ENCODE data around the gene PATJ. TPM values are rescaled to one million over a fixed set of nuclear protein-coding genes. Genes with fewer than 3 reads are reported as not detected.

The PATJ gene
- total and polyA plus RNA-seq, 2 of the 13 experiments (the other 11 are each of a cell fraction or from before 2014, with no cell fraction given), result 6.2 to 16.8 TPM

DNA sequence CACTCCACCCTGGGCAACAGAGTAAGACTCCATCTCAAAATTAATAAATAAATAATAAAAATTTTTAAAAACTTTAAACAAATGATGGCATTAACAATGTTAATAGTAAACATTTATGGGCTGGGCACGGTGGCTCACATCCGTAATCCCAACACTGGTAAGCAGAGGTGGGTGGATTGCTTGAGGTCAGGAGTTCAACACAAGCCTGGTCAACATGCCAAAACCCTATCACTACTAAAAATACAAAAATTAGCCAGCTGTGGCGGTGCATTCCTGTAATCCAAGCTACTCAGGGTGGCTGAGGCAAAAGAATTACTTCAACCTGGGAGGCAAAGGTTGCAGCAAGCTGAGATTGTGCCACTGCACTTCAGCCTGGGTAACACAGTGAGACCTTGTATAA lies 443.4 kb downstream of the PATJ start (continued):
- TF ChIP-seq, protein P1, sequence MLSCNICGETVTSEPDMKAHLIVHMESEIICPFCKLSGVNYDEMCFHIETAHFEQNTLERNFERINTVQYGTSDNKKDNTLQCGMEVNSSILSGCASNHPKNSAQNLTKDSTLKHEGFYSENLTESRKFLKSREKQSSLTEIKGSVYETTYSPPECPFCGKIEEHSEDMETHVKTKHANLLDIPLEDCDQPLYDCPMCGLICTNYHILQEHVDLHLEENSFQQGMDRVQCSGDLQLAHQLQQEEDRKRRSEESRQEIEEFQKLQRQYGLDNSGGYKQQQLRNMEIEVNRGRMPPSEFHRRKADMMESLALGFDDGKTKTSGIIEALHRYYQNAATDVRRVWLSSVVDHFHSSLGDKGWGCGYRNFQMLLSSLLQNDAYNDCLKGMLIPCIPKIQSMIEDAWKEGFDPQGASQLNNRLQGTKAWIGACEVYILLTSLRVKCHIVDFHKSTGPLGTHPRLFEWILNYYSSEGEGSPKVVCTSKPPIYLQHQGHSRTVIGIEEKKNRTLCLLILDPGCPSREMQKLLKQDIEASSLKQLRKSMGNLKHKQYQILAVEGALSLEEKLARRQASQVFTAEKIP (CRISPR knock-in tag; IDR thresholded peaks at IDR 0.05; ENCODE audit: borderline replicate concordance), result no peak
- no peak for TF ChIP-seq NFKB2 (CRISPR knock-in tag; IDR thresholded peaks at IDR 0.05; ENCODE audit: borderline replicate concordance)
- no peak for TF ChIP-seq ZNF557 (CRISPR knock-in tag; IDR thresholded peaks at IDR 0.05)

DNA sequence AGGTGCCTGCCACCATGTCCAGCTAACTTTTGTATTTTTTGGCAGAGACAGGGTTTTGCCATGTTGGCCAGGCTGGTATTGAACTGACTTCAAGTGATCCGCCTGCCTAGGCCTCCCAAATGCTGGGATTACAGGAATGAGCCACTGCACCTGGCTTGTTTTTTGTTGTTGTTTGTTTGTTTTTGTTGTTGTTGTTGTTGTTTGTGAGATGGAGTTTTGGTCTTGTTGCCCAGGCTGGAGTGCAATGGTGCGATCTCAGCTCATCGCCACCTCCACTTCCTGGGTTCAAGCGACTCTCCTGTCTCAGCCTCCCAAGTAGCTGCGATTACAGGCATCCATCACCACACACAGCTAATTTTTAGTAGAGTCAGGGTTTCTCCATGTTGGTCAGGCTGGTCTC lies 445.3 kb downstream of the PATJ start:
- Histone ChIP-seq H3K36me3 (replicated peaks in 1 of 2; ENCODE audit: control insufficient read depth in 1 of 2, insufficient read depth in 2 of 2, low read length in 2 of 2) (no peaks in the 10 kb centered on the region), H3K4me1 (ENCODE audit: insufficient read depth, low read length) (0 out of 2 replicates have a peak, but pooled peaks cover 7% of the 10 kb centered on the region), H3K9ac (ENCODE audit: insufficient read depth, low read depth, low read length) (no peak overlapping the region), H3K9me3 (ENCODE audit: low read length) (no peaks in the 10 kb centered on the region), H4K20me1 (ENCODE audit: insufficient read depth, low read length) (no peaks in the 10 kb centered on the region), H3K4me3 (replicated peaks in 1 of 3; ENCODE audit: insufficient read depth in 1 of 3, low read depth in 2 of 3, low read length in 3 of 3) (no peak overlapping the region), H3K79me2 (ENCODE audit: insufficient read depth, low read length) (no peaks in the 10 kb centered on the region), H2AFZ (ENCODE audit: low read length) (no peak overlapping the region), H3K27me3 (ENCODE audit: control insufficient read depth in 1 of 2, insufficient read depth in 2 of 2, low read length in 2 of 2) (no peaks in the 10 kb centered on the region), H3K27ac (ENCODE audit: extremely low read length, insufficient read depth, low read length) (no peak overlapping the region), H3K4me2 (ENCODE audit: low read depth, low read length) (no peak overlapping the region)
- ChIA-PET CTCF (ENCODE audit: low intra/inter-chr PET ratio, low total read pairs) (no interaction called here), POLR2A (no interaction called here)
- TF ChIP-seq TRIM24 (CRISPR knock-in tag; IDR thresholded peaks at IDR 0.05) (no peak), ZNF136 (CRISPR knock-in tag; IDR thresholded peaks at IDR 0.05; ENCODE audit: low read depth) (no peak), ZNF33B (CRISPR knock-in tag; IDR thresholded peaks at IDR 0.05) (no peak), FOXP1 (IDR thresholded peaks at IDR 0.05) (0 out of 2 replicates have a peak, but pooled peaks have one; percentile 46), FOXP1 (CRISPR knock-in tag; IDR thresholded peaks at IDR 0.05) (no peak), ZNF282 (IDR thresholded peaks at IDR 0.05; ENCODE audit: partially characterized antibody) (no peak), CBX5 (CRISPR knock-in tag; IDR thresholded peaks at IDR 0.05; ENCODE audit: borderline replicate concordance) (no peak)
- TF ChIP-seq, protein P2, sequence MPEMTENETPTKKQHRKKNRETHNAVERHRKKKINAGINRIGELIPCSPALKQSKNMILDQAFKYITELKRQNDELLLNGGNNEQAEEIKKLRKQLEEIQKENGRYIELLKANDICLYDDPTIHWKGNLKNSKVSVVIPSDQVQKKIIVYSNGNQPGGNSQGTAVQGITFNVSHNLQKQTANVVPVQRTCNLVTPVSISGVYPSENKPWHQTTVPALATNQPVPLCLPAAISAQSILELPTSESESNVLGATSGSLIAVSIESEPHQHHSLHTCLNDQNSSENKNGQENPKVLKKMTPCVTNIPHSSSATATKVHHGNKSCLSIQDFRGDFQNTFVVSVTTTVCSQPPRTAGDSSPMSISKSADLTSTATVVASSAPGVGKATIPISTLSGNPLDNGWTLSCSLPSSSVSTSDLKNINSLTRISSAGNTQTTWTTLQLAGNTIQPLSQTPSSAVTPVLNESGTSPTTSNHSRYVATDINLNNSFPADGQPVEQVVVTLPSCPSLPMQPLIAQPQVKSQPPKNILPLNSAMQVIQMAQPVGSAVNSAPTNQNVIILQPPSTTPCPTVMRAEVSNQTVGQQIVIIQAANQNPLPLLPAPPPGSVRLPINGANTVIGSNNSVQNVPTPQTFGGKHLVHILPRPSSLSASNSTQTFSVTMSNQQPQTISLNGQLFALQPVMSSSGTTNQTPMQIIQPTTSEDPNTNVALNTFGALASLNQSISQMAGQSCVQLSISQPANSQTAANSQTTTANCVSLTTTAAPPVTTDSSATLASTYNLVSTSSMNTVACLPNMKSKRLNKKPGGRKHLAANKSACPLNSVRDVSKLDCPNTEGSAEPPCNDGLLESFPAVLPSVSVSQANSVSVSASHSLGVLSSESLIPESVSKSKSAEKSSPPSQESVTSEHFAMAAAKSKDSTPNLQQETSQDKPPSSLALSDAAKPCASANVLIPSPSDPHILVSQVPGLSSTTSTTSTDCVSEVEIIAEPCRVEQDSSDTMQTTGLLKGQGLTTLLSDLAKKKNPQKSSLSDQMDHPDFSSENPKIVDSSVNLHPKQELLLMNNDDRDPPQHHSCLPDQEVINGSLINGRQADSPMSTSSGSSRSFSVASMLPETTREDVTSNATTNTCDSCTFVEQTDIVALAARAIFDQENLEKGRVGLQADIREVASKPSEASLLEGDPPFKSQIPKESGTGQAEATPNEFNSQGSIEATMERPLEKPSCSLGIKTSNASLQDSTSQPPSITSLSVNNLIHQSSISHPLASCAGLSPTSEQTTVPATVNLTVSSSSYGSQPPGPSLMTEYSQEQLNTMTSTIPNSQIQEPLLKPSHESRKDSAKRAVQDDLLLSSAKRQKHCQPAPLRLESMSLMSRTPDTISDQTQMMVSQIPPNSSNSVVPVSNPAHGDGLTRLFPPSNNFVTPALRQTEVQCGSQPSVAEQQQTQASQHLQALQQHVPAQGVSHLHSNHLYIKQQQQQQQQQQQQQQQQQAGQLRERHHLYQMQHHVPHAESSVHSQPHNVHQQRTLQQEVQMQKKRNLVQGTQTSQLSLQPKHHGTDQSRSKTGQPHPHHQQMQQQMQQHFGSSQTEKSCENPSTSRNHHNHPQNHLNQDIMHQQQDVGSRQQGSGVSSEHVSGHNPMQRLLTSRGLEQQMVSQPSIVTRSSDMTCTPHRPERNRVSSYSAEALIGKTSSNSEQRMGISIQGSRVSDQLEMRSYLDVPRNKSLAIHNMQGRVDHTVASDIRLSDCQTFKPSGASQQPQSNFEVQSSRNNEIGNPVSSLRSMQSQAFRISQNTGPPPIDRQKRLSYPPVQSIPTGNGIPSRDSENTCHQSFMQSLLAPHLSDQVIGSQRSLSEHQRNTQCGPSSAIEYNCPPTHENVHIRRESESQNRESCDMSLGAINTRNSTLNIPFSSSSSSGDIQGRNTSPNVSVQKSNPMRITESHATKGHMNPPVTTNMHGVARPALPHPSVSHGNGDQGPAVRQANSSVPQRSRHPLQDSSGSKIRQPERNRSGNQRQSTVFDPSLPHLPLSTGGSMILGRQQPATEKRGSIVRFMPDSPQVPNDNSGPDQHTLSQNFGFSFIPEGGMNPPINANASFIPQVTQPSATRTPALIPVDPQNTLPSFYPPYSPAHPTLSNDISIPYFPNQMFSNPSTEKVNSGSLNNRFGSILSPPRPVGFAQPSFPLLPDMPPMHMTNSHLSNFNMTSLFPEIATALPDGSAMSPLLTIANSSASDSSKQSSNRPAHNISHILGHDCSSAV (CRISPR knock-in tag; IDR thresholded peaks at IDR 0.05; ENCODE audit: borderline replicate concordance), result no peak
- intact Hi-C loops (cut with micrococcal nuclease; ENCODE audit: unreplicated experiment) (no loop called here), in situ Hi-C loops (cut with HindIII; ENCODE audit: extremely low pct_ligation_motif_present, low pct_unique_long_range_greater_than_20kb) (no loop called here)
- no TSS peak for BruUV-seq (replicated peaks)
- FAIRE-seq (no peak), DNase-seq (ENCODE audit: low spot score) (no peak), ATAC-seq (no peak)
- WGBS (ENCODE audit: low lambda C conversion rate), result 96% methylated on average over 5 of the region's 5 CpGs
